GM20431 (cell line): ENCODE measurements around the gene SDHAF3.

Experiments used
- in situ Hi-C: fragments of 300-500 bp; cut with MseI, MboI; formaldehyde crosslinking; loops from one replicate; pipeline ENCODE4 v1.15.0; 2020; ENCODE audit warnings: low sequenced_read_pairs; ENCODE audit not compliant: unreplicated experiment

Gene SDHAF3

GRCh38 chr7:97200018-97200417 is 82.5 kb downstream of the SDHAF3 start:
- in situ Hi-C loops: no loop called here

- in situ Hi-C loops: no loop called here
Observed at GRCh38 chr7:97203957-97204356, 86.5 kb downstream of the SDHAF3 start.

DNA sequence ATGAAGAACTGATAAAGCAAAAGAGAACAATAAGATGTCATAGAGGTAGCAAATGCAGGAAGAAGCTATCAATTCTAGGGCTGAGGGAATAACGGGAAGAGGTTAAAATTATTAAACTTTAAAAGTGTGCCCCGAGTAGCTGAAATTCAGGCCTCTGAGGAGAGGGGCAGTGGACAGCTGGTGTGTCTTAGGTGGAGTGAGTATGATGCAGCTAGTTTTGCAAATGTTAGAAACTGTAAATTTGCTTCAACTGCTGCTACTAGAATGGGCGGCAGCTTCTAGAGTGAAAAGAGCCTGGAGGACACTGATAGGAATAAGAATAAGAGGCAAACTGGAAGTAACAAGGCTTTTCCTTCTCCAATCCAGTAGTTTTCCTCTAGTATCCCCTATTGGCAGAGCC is 87.3 kb downstream of the SDHAF3 start:
- in situ Hi-C loops: no loop called here

DNA sequence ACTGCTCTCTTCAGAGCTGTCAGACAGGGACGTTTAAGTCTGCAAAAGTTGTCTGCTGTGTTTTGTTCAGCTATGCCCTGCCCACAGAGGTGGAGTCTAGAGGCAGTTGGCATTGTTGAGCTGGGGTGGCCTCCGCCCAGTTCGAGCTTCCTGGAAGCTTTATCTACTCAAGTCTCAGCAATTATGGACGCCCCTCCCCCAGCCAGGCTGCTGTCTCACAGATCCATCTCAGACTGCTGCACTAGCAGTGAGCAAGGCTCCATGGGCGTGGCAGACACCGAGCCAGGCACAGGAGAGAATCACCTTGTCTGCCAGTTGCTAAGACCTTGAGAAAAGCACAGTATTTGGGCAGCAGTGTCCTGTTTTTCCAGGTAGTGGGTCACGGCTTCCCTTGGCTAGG is 98.1 kb downstream of the SDHAF3 start:
- in situ Hi-C loops: no loop called here

- in situ Hi-C loops: no loop called here
Observed at GRCh38 chr7:97218767-97219166, 101.3 kb downstream of the SDHAF3 start.

- in situ Hi-C loops: no loop called here
Observed at GRCh38 chr7:97219237-97219636, 101.7 kb downstream of the SDHAF3 start.

GRCh38 chr7:97224316-97224715 is 106.8 kb downstream of the SDHAF3 start:
- in situ Hi-C loops: no loop called here

DNA sequence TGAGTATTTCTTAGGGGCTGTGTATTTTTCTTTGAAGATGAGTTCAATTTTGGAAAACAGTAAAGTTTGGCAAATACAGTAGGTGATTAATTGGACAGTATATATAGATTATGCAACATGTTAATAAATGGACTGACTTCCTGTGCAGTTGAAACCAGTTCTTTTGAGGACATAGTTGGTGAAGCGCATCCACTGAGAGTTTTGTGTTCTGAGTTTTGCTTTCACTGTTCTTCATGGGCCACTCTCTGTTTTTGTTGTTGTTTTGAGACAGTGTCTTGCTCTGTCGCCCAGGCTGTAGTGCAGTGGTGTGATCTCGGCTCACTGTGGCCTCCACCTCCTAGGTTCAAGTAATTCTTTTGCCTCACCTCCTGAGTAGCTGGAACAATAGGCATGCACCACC is 109.0 kb downstream of the SDHAF3 start:
- in situ Hi-C loops: no loop called here
